AG08395 (cell line): ENCODE data around the gene NEO1.

ENCODE experiments used
- DNase-seq: peaks from one replicate; pipeline ENCODE4 v3.0.0; 2012; ENCODE audit warnings: mixed read lengths, low spot score

Gene NEO1

GRCh38 chr15:73078722-73079121 is 26.5 kb downstream of the NEO1 start:
- peak; percentile 18 for DNase-seq

- no peak for DNase-seq
Measured at GRCh38 chr15:73079565-73079964, 27.3 kb downstream of the NEO1 start.

- peak; percentile 30 for DNase-seq
Measured at GRCh38 chr15:73081321-73081958, 29.2 kb downstream of the NEO1 start.

GRCh38 chr15:73082812-73083211 is 30.5 kb downstream of the NEO1 start:
- DNase-seq, result no peak

- no peak for DNase-seq
Measured at GRCh38 chr15:73087098-73087497, 34.8 kb downstream of the NEO1 start.

GRCh38 chr15:73105064-73105463 is 52.8 kb downstream of the NEO1 start:
- DNase-seq, result no peak

GRCh38 chr15:73108676-73109075 is 56.4 kb downstream of the NEO1 start:
- DNase-seq, result no peak

- no peak for DNase-seq
Measured at GRCh38 chr15:73109765-73110164, 57.5 kb downstream of the NEO1 start.

GRCh38 chr15:73110201-73110600 is 57.9 kb downstream of the NEO1 start:
- DNase-seq, result no peak

GRCh38 chr15:73114064-73114463 is 61.8 kb downstream of the NEO1 start:
- DNase-seq, result no peak

- DNase-seq, result no peak
Measured at GRCh38 chr15:73116164-73116563, 63.9 kb downstream of the NEO1 start.

- no peak for DNase-seq
Measured at GRCh38 chr15:73118055-73118454, 65.8 kb downstream of the NEO1 start.

- no peak for DNase-seq
Measured at GRCh38 chr15:73119478-73119877, 67.2 kb downstream of the NEO1 start.

- no peak for DNase-seq
Measured at GRCh38 chr15:73120269-73120668, 68.0 kb downstream of the NEO1 start.

GRCh38 chr15:73125219-73125618 is 73.0 kb downstream of the NEO1 start:
- no peak for DNase-seq

GRCh38 chr15:73127302-73127936 is 75.2 kb downstream of the NEO1 start:
- peak; percentile 49 for DNase-seq

- no peak for DNase-seq
Measured at GRCh38 chr15:73130830-73131229, 78.6 kb downstream of the NEO1 start.

GRCh38 chr15:73134196-73134595 is 81.9 kb downstream of the NEO1 start:
- DNase-seq, result no peak

GRCh38 chr15:73139041-73139743 is 86.9 kb downstream of the NEO1 start:
- DNase-seq, result no peak

GRCh38 chr15:73139744-73140553 is 87.7 kb downstream of the NEO1 start:
- DNase-seq, result no peak

- DNase-seq, result no peak
Measured at GRCh38 chr15:73141216-73141900, 89.1 kb downstream of the NEO1 start.
